GM12891 (cell line): Measurements from ENCODE around the gene ELP6. TPM values are rescaled to one million over a fixed set of nuclear protein-coding genes. Genes with fewer than 3 reads are reported as not detected.
A peak's percentile ranks its signal among the peaks of the same experiment; 100 is the strongest.

ENCODE experiments used
- DNase-seq: peaks from one replicate; pipeline ENCODE4 v3.0.0; 2011; ENCODE audit warnings: low spot score; ENCODE audit not compliant: insufficient read length
- FAIRE-seq: peaks from 2 replicates; lab custom pipeline; 2011; peaks lifted over from hg19 to GRCh38; lab: Jason Lieb, UNC
- PAX5 ChIP-seq: IDR thresholded peaks from 2 replicates; pipeline ENCODE4 v1.6.1; 2011; ENCODE audit warnings: low read length, moderate library complexity, mild to moderate bottlenecking; ENCODE audit not compliant: insufficient read depth, severe bottlenecking
- POLR2A ChIP-seq: IDR thresholded peaks from 2 replicates; pipeline ENCODE4 v1.6.1; 2011; ENCODE audit warnings: low read depth, low read length, control low read depth
- POLR2AphosphoS5 ChIP-seq: IDR thresholded peaks from 2 replicates; pipeline ENCODE4 v1.6.1; 2011; ENCODE audit warnings: low read depth, low read length, control low read depth
- POU2F2 ChIP-seq: IDR thresholded peaks from 2 replicates; pipeline ENCODE4 v1.6.1; 2011; ENCODE audit warnings: low read depth, mild to moderate bottlenecking, control low read depth, low read length, moderate library complexity
- SPI1 ChIP-seq: IDR thresholded peaks from 2 replicates; pipeline ENCODE4 v1.6.1; 2011; ENCODE audit warnings: low read depth, low read length, control low read depth
- TAF1 ChIP-seq: IDR thresholded peaks from 2 replicates; pipeline ENCODE4 v1.6.1; 2011; ENCODE audit warnings: low read depth, low read length, control low read depth
- polyA plus RNA-seq: library from polyadenylated mRNA; unstranded; fragments of >200 nt; gene quantifications from one replicate; pipeline ENCODE4 v1.2.1, GENCODE V29; 2012; ENCODE audit warnings: low read depth, missing spikeins, inconsistent platforms; ENCODE audit not compliant: missing spikeins

The ELP6 gene
- polyA plus RNA-seq, result 33.8 TPM

GRCh38 chr3:47513125-47513929 is at the start of gene ELP6:
Gene ELP6 (minus strand): TSS chr3:47513712. CDS start chr3:47513590, 122 bp downstream.
- FAIRE-seq, result peak; percentile 99
- TF ChIP-seq POLR2A (peak; percentile 92), TAF1 (peak; percentile 38), SPI1 (no peak), PAX5 (no peak), POLR2AphosphoS5 (peak; percentile 93), POU2F2 (0 out of 2 replicates have a peak, but pooled peaks have one; percentile 7)
- DNase-seq, result peak; percentile 92

- TF ChIP-seq SPI1, result no peak
- TF ChIP-seq POLR2AphosphoS5, result no peak
- no peak for TF ChIP-seq PAX5
- no peak for TF ChIP-seq POLR2A
- no peak for TF ChIP-seq POU2F2
- TF ChIP-seq TAF1, result no peak
- FAIRE-seq (no peak), DNase-seq (no peak)
Observed at GRCh38 chr3:47556351-47556750, 42.8 kb upstream of the ELP6 start.

- FAIRE-seq, result no peak
Observed at GRCh38 chr3:47554335-47554734, 40.8 kb upstream of the ELP6 start.

GRCh38 chr3:47553407-47553806 is 39.9 kb upstream of the ELP6 start:
- TF ChIP-seq TAF1 (no peak), POLR2A (no peak)
- FAIRE-seq, result no peak
- no peak for DNase-seq

More at GRCh38 chr3:47554335-47554734, 40.8 kb upstream of the ELP6 start:
- TF ChIP-seq TAF1 (no peak), PAX5 (no peak), POU2F2 (no peak), SPI1 (no peak), POLR2AphosphoS5 (no peak), POLR2A (no peak)
- no peak for DNase-seq

- TF ChIP-seq POLR2A, result no peak
- TF ChIP-seq PAX5, result no peak
- TF ChIP-seq SPI1, result no peak
- TF ChIP-seq POLR2AphosphoS5, result no peak
- TF ChIP-seq TAF1, result no peak
- no peak for TF ChIP-seq POU2F2
- FAIRE-seq (no peak), DNase-seq (no peak)
Observed at GRCh38 chr3:47542471-47543173, 29.1 kb upstream of the ELP6 start.

GRCh38 chr3:47541583-47542108 is 28.1 kb upstream of the ELP6 start:
- FAIRE-seq (no peak), DNase-seq (no peak)
- no peak for TF ChIP-seq POLR2A
- no peak for TF ChIP-seq TAF1
- no peak for TF ChIP-seq PAX5
- TF ChIP-seq POU2F2, result no peak
- no peak for TF ChIP-seq POLR2AphosphoS5
- TF ChIP-seq SPI1, result no peak

- FAIRE-seq (no peak), DNase-seq (no peak)
- TF ChIP-seq PAX5 (no peak), TAF1 (no peak)
Observed at GRCh38 chr3:47540281-47540680, 26.8 kb upstream of the ELP6 start.

- no peak for DNase-seq
- TF ChIP-seq PAX5 (no peak), TAF1 (no peak), POU2F2 (no peak), SPI1 (no peak), POLR2A (no peak)
- FAIRE-seq, result no peak
Observed at GRCh38 chr3:47536967-47537366, 23.5 kb upstream of the ELP6 start.

GRCh38 chr3:47536221-47536891 is 22.8 kb upstream of the ELP6 start:
- no peak for FAIRE-seq
- TF ChIP-seq SPI1 (no peak), POLR2A (no peak), PAX5 (no peak), POU2F2 (no peak)
- no peak for DNase-seq

- peak; percentile 26 for FAIRE-seq
- TF ChIP-seq POLR2AphosphoS5, result no peak
- no peak for TF ChIP-seq POU2F2
- no peak for TF ChIP-seq TAF1
- TF ChIP-seq PAX5, result no peak
- TF ChIP-seq SPI1, result no peak
- TF ChIP-seq POLR2A, result no peak
Observed at GRCh38 chr3:47533996-47534454, 20.5 kb upstream of the ELP6 start.

More at GRCh38 chr3:47533996-47534454, 20.5 kb upstream of the ELP6 start:
- DNase-seq, result no peak
